HPDE6-E6E7 (cell line): ENCODE measurements around the gene CBFB.
A peak's percentile ranks its signal among the peaks of the same experiment; 100 is the strongest.
"Not testable (repeated sequence)": the region's sequence is repeated elsewhere in the genome, so short reads cannot be mapped to it uniquely, and the experiment has no call there.

Experiments
- DNase-seq: peaks from one replicate; pipeline ENCODE4 v3.0.0; 2011; ENCODE audit warnings: missing footprints; ENCODE audit errors: extremely low spot score

CBFB gene

DNA sequence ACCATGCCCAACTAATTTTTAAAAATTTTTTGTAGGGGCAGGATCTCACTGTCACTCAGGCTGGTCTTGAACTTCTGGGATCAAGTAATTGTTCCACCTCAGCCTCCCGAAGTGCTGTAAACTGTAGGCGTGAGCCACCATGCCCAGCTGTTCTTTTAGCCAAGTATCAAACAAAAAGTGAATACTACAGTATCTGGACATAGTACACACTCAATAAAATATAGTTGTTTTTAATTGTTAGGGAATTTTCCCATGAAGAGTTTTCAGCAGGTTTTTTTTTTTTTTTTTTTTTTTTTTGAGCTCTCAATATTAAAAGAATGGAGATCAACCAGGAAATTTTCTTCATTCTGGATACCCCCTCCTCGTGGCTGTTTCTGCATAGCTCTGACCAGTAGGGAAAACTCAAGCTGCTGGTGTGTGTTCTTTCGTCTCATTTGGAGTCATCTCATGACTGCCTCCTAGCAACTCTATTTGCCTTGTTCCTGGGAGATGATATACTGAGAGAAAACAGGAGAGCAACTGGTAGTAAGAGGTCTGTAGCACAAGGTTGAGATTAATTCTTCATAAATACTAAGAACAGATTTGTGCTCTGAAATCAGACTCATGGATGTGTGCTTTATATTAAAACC lies 64.3 kb downstream of the CBFB start:
- DNase-seq = no peak

DNA sequence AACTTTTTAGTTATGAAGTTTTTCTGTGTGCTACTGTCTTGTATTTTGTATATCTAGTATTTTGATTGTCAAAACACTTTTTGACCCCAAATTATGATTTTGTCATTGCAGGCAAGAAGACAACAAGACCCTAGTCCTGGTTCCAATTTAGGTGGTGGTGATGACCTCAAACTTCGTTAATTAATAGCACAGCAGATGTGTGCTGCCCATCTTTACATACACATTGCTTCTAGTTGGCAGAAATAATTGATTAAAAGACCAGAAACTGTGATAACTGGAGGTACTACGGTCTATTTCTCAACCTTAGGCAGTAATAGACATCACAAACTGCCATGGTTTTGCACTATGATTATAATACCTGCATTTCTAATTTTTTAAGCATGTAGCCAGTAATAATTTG lies 69.7 kb downstream of the CBFB start:
- DNase-seq = no peak

DNA sequence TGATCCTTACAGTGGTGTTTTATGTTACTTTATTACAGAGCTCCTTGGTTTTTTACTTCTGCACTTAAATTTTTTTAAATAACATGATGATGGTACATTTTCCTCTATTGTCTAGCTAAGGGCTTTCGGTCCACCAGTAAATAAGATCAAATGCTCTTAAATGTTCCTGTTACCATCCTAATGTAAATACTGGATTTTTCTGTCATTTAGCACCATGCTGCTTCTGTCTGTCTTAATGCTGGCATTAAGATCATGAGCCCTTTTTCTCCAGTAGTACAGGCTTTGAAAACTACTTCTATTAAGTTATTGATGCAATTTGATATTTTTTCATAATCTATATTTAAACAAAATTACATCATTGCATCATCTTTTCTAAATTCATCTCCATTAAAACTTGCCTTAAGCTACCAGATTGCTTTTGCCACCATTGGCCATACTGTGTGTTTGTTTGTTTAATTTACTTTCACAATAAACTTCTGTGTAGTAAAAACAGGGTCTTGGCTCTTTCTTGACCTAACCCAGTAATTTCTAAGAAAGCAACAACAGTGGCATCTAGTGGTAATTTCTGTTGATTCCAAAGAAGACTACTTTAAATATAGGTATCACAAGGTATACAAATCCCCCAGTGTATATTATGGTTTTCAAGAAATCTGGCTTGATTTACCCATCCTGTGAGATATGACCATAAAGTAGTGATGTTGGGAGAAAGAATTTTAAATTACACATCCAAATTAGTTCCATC lies 71.8 kb downstream of the CBFB start:
- no peak for DNase-seq

- no peak for DNase-seq
Observed at GRCh38 chr16:67101311-67102082, 72.5 kb downstream of the CBFB start.

GRCh38 chr16:67104061-67104460 lies 75.1 kb downstream of the CBFB start:
- DNase-seq = no peak

- no peak for DNase-seq
Observed at GRCh38 chr16:67104845-67105244, 75.9 kb downstream of the CBFB start.

GRCh38 chr16:67105246-67105645 lies 76.3 kb downstream of the CBFB start:
- DNase-seq = no peak

DNA sequence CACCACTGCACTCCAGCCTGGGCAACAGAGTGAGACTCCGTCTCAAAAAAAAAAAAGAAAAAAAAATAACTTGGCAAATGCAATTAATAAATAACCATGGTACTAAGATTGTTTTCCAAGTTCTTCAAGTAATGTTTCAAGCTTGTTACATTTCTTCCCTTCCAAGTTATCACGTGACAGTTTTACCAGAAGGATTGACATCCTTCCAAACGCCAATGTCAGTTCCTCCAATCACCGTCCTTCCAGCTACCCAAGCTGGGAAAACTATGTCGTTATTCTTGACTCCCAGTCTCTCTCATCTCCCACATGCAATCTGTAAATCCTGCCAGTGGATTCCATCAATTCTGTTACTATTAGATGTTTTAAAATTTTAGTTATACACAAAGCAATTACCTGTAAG lies 76.9 kb downstream of the CBFB start:
- no peak for DNase-seq

DNA sequence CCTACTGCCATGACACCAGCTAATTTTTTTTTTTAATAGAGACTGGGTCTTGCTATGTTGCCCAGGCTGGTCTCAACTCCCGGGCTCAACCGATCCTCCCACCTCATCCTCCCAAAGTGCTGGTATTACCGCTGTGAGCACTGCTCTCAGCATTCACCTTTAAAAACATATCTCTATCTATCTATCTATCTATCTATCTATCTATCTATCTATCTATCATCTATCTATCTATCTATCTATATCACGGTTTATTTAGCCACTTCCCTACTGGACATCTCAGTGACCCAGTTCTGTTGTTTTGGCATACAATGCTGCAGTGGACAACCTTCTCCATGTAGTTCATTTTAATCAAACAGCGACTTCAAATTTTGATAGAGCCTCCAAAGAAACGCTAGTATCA lies 79.5 kb downstream of the CBFB start:
- DNase-seq = no peak

- no peak for DNase-seq
Observed at GRCh38 chr16:67108931-67109406, 80.0 kb downstream of the CBFB start.

DNA sequence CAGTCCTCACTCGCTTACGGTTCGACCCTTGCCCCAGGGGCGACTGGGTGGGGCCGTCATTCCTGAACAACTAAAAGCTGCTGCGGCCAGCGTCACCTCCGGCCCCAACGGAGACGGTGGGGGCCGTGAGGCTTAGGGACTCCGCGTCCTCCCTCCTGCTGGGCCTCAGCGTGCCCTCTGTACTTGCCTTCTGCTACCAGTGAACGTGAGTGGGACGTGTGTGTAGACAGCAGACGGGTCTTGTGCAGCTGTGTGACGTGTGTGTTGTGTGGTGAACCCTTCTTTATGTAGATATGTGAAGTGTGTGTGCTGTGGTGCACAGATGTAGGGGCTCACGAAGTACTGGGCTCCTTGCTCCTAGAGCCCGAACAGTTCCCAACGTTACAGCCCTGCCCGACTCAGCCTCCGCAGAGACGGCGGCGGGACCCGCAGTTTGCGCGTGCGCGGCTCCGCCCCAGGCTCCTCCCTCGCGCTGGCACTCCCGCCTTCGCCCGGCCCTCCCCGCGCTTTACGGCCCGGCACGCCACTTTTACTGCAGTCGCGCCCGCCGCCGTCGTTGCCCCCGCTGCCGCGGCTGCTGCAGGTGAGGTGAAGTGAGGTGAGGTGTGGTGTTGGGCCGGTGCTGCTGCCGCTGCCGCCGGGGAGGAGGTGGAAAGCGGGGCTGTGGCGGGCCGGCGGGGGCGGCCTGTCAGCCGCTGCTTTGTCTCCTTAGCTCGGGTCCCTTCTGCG lies 80.6 kb downstream of the CBFB start, which contains the start of gene PHAF1:
Gene PHAF1 (plus strand): TSS at position 535 of the 729 bp plus-strand sequence. CDS start 235 bp downstream, outside the sequence.
- DNase-seq = peak; percentile 96

GRCh38 chr16:67111951-67112444 lies 83.0 kb downstream of the CBFB start:
- no peak for DNase-seq

GRCh38 chr16:67112591-67113399 lies 83.8 kb downstream of the CBFB start:
- no peak for DNase-seq

DNA sequence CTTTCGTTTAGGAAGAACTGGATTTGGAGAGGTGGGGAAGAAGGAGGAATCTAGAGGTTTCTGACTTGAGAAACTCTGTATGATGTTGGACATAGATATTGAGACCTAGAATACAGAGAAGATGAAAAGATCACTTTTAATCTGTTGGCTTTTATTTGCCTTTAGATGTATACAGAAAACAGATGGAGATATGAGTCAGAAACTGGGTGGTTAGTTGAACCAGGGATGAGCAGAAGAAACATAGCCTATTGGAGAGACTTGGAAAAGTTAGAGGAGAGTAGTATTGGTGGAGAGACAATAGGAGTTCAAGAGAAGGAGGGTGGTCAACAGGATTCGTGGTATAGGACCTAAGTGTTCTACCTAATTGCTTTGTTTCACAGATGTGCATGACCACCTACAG lies 85.8 kb downstream of the CBFB start:
- no peak for DNase-seq

- no peak for DNase-seq
Observed at GRCh38 chr16:67115639-67116038, 86.7 kb downstream of the CBFB start.

DNA sequence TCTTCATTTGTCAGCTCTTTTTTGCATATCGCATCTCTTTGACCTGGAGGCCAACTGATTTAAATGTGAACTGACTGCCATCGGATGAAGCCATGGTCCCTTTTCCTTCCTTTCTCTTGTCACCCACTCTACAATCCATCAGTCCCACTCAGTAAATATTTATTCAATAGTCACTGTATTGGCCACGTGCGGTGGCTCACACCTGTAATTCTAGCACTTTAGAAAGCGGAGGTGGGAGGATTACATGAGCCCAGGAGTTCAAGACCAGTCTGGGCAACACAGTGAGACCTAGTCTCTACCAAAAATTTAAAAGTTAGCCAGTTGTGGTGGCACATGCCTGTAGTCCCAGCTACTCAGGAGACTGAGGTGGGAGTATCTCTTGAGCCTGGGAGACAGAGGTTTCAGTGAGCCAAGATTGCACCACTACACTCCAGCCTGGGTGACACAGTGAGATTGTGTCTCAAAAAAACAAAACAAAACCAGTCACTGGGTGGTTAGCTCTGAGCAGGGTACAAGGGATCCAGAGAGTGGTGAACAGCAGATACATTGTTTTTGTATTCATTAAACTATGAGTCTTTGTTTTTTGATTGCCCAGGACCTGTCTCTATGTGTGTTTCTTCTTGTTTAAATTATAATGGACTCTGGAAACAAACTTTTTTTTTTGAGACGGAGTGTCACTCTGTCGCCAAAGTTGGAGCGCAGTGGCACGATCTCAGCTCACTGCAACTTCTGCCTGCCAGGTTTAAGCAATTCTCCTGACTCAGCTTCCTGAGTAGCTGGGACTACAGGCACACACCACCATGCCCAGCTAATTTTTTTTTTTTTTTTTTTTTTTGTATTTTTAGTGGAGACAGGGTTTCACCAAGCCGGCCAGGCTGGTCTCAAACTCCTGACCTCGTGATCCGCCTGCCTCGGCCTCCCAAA lies 87.7 kb downstream of the CBFB start:
- DNase-seq = no peak

- DNase-seq = no peak
Observed at GRCh38 chr16:67117716-67118115, 88.8 kb downstream of the CBFB start.

- no peak for DNase-seq
Observed at GRCh38 chr16:67120025-67120424, 91.1 kb downstream of the CBFB start.

GRCh38 chr16:67122799-67123198 lies 93.8 kb downstream of the CBFB start:
- DNase-seq = not testable (repeated sequence)

DNA sequence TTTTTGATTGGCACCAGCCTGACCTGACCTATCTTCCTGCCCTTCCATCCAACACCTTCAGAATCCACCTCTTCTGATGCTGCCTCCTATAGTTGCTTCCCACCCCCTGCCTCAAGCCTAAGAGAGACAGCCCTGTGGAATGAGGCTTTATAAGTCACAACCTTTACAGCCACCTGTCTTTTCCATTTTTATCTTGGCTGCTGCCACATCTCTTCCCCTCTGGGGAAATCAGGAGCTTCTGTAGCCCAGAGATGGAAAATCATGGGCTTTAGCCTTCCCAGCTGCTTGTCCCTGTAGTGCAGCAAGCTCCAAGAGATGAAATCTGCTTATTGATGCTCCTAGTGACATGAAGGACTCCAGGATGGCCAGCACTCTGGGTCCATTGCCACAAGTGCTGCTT lies 99.5 kb downstream of the CBFB start:
- no peak for DNase-seq
